Measurements from ENCODE around the gene UMODL1.

- TF ChIP-seq POLR2A (IDR thresholded peaks at IDR 0.05), result no peak
- TF ChIP-seq CTCF (IDR thresholded peaks at IDR 0.05), result no peak
- TF ChIP-seq POLR2AphosphoS5 (IDR thresholded peaks at IDR 0.05), result no peak
- no peak for TF ChIP-seq EP300 (IDR thresholded peaks at IDR 0.05)
Observed at GRCh38 chr21:42037516-42037915, 33.6 kb upstream of the UMODL1 start.
